Thyroid gland (tissue), 4 donors: ENCODE measurements around the gene PLCD3.

Experiments used
- POLR2A ChIP-seq, 2 donors: fragments of 450-650 bp; IDR thresholded peaks; one replicate each; pipeline ENCODE4 v1.6.1; 2017; ENCODE audit warnings: antibody characterized with exemption in 2 of 2, mild to moderate bottlenecking in 2 of 2, moderate library complexity in 1 of 2
- TF ChIP-seq, protein P1 (sequence below), 6 experiments: fragments of 200-600 bp in 3 of 6; fragments of 450-650 bp in 3 of 6; sonication (generic) in 3 of 6; IDR thresholded peaks; one replicate each; pipeline ENCODE4 v1.5.1; 2016 to 2019; ENCODE audit warnings: antibody characterized with exemption in 6 of 6, mild to moderate bottlenecking in 2 of 6, inconsistent platforms in 1 of 6, moderate library complexity in 1 of 6

DNA sequence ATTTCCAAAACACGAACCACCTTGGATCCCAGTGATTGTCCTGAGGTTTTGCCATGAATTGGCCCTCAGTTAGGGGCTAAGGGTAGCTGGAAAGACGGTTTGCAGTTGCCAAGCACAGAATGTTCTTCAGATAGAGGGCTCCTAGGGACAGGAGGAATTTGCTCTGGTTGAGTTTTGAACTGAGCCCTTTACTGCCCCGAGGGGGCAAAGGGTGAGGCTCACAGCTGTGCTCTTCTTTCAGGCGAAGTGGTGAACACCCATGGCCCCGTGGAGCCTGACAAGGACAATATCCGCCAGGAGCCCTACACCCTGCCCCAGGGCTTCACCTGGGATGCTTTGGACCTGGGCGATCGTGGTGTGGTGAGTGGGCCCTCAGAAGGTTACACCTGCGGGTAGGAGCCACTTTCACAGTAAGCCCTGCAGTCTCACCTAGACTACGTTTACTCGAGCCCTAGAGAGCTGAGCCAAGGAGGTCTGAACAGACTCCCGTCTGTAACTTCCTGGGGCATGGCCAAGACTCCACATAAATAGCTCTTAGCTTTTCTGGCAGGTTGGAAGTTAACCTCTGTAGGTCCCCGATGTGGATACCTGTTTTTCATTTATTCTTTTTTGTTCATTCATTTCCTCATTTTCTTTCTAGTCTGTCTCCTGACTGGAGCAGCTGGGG, 38.7 kb downstream of the PLCD3 start:
- TF ChIP-seq, protein P1, sequence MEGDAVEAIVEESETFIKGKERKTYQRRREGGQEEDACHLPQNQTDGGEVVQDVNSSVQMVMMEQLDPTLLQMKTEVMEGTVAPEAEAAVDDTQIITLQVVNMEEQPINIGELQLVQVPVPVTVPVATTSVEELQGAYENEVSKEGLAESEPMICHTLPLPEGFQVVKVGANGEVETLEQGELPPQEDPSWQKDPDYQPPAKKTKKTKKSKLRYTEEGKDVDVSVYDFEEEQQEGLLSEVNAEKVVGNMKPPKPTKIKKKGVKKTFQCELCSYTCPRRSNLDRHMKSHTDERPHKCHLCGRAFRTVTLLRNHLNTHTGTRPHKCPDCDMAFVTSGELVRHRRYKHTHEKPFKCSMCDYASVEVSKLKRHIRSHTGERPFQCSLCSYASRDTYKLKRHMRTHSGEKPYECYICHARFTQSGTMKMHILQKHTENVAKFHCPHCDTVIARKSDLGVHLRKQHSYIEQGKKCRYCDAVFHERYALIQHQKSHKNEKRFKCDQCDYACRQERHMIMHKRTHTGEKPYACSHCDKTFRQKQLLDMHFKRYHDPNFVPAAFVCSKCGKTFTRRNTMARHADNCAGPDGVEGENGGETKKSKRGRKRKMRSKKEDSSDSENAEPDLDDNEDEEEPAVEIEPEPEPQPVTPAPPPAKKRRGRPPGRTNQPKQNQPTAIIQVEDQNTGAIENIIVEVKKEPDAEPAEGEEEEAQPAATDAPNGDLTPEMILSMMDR (IDR thresholded peaks at IDR 0.05), result no peak
- no peak for TF ChIP-seq POLR2A (IDR thresholded peaks at IDR 0.05)
